Measurements from ENCODE around the gene EIF6. TPM values are rescaled to one million over a fixed set of nuclear protein-coding genes. Genes with fewer than 3 reads are reported as not detected.

The EIF6 gene
- total and polyA plus RNA-seq, 2 donors (not counting 1 experiment from before 2014, with no cell fraction given) = 74.1 to 81.2 TPM

DNA sequence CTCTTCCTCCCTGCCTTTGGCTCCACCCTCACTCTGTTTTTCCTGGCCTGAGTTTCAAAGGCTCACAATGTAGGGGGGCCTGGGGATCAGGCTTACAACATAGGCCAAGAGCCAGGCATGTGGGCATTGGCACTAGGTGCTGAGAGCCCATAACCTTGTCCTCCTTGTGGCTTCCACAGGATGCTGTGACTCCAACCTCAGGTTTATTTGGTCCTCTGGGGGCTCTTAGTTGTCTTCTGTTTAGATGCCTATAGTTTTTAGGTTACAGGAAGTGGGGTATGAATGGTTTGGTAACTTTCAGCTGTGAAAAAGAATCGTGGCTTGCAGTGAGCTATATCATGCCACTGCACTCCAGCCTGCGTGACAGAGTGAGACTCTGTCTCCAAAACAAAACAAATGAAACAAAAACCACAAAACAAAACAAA is 32.5 kb downstream of the EIF6 start:
- CTCF ChIA-PET = no interaction called here
- DNase-seq = peak; percentile 30
- peak; percentile 57 for ATAC-seq (ENCODE audit: low read depth)
- no peaks in the 10 kb centered on the region for H3K9me3 Mint-ChIP-seq (ENCODE audit: insufficient read depth)
- H3K27me3 ChIP-seq (replicated peaks in 1 of 4; ENCODE audit: control extremely low read depth in 1 of 4, control insufficient read depth in 3 of 4, insufficient read depth in 4 of 4, low read length in 3 of 4) = no peaks in the 10 kb centered on the region
- peak overlapping the region in 1 of 2 donors; percentile 55 for H3K27ac ChIP-seq (ENCODE audit: low read length in 2 of 2)
- H3K79me2 ChIP-seq (ENCODE audit: control insufficient read depth, insufficient read depth, low read length) = no peaks in the 10 kb centered on the region
- peak overlapping the region; percentile 83 for H3K27ac Mint-ChIP-seq
- peaks cover 23% of the 10 kb centered on the region for H3K4me1 Mint-ChIP-seq
- H3K27me3 Mint-ChIP-seq = no peaks in the 10 kb centered on the region
- H3K36me3 ChIP-seq (replicated peaks in 1 of 2; ENCODE audit: control extremely low read depth in 1 of 2, control insufficient read depth in 1 of 2, extremely low read depth in 1 of 2, insufficient read depth in 2 of 2, low read length in 1 of 2) = no peaks in the 10 kb centered on the region
- no CpG with 5 or more reads among the region's 2 CpGs for WGBS (ENCODE audit: insufficient coverage)
- intact Hi-C loops (cut with micrococcal nuclease) = no loop called here
- TF ChIP-seq EZH2 (IDR thresholded peaks at IDR 0.05; ENCODE audit: borderline replicate concordance, insufficient read depth, low read depth, low read length, poor library complexity, severe bottlenecking) = no peak
- TF ChIP-seq, protein P1, sequence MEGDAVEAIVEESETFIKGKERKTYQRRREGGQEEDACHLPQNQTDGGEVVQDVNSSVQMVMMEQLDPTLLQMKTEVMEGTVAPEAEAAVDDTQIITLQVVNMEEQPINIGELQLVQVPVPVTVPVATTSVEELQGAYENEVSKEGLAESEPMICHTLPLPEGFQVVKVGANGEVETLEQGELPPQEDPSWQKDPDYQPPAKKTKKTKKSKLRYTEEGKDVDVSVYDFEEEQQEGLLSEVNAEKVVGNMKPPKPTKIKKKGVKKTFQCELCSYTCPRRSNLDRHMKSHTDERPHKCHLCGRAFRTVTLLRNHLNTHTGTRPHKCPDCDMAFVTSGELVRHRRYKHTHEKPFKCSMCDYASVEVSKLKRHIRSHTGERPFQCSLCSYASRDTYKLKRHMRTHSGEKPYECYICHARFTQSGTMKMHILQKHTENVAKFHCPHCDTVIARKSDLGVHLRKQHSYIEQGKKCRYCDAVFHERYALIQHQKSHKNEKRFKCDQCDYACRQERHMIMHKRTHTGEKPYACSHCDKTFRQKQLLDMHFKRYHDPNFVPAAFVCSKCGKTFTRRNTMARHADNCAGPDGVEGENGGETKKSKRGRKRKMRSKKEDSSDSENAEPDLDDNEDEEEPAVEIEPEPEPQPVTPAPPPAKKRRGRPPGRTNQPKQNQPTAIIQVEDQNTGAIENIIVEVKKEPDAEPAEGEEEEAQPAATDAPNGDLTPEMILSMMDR (IDR thresholded peaks at IDR 0.05) = no peak
- H3K9me3 ChIP-seq (ENCODE audit: control extremely low read depth in 1 of 3, control insufficient read depth in 2 of 3, insufficient read depth in 1 of 3, low read length in 2 of 3) = no peaks in the 10 kb centered on the region
- H2AFZ ChIP-seq (ENCODE audit: insufficient read depth, low read depth, low read length, poor library complexity, severe bottlenecking) = peak overlapping the region; percentile 2
- H3K4me2 ChIP-seq (replicated peaks; ENCODE audit: low read depth, low read length, poor library complexity, severe bottlenecking) = peak overlapping the region; percentile 27
- no peaks in the 10 kb centered on the region for H4K20me1 ChIP-seq (ENCODE audit: control insufficient read depth, insufficient read depth, low read length, poor library complexity, severe bottlenecking)
- H3K4me3 Mint-ChIP-seq = no peak overlapping the region
- H3K4me3 ChIP-seq (ENCODE audit: control extremely low read depth in 1 of 5, extremely low read depth in 1 of 5, insufficient read depth in 1 of 5, low read depth in 2 of 5, low read length in 4 of 5) = no peak overlapping the region
- peaks cover 21 to 24% of the 10 kb centered on the region in 2 donors for H3K4me1 ChIP-seq (ENCODE audit: control insufficient read depth in 2 of 2, insufficient read depth in 2 of 2, low read length in 2 of 2)
- H3K9ac ChIP-seq (ENCODE audit: low read length) = no peak overlapping the region
- POLR2A ChIA-PET = no interaction called here

DNA sequence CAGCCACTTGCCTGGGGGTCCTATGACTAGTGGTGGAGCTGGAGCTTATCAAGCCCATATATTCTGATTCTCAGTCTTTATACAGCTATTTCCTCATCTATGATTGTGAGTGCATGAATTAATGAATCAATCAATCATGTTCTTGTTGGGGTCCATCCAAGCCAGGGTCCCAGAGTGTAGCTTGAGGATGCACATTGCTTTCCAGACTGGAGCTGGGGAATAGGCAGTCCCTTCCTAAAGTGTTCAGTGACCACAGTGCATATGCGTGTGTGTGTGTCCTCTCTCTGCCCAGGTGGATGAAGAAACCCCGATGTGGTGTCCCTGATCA is 33.0 kb downstream of the EIF6 start:
- CTCF ChIA-PET = no interaction called here
- Histone ChIP-seq H3K36me3 (replicated peaks in 1 of 2; ENCODE audit: control extremely low read depth in 1 of 2, control insufficient read depth in 1 of 2, extremely low read depth in 1 of 2, insufficient read depth in 2 of 2, low read length in 1 of 2) (no peaks in the 10 kb centered on the region), H2AFZ (ENCODE audit: insufficient read depth, low read depth, low read length, poor library complexity, severe bottlenecking) (no peak overlapping the region), H3K27ac (ENCODE audit: low read length in 2 of 2) (peak overlapping the region in 1 of 2 donors; percentile 55), H3K4me2 (replicated peaks; ENCODE audit: low read depth, low read length, poor library complexity, severe bottlenecking) (no peak overlapping the region), H3K79me2 (ENCODE audit: control insufficient read depth, insufficient read depth, low read length) (no peaks in the 10 kb centered on the region), H4K20me1 (ENCODE audit: control insufficient read depth, insufficient read depth, low read length, poor library complexity, severe bottlenecking) (no peaks in the 10 kb centered on the region), H3K27me3 (replicated peaks in 1 of 4; ENCODE audit: control extremely low read depth in 1 of 4, control insufficient read depth in 3 of 4, insufficient read depth in 4 of 4, low read length in 3 of 4) (no peaks in the 10 kb centered on the region), H3K9ac (ENCODE audit: low read length) (no peak overlapping the region), H3K4me1 (ENCODE audit: control insufficient read depth in 2 of 2, insufficient read depth in 2 of 2, low read length in 2 of 2) (peaks cover 21 to 24% of the 10 kb centered on the region in 2 donors), H3K9me3 (ENCODE audit: control extremely low read depth in 1 of 3, control insufficient read depth in 2 of 3, insufficient read depth in 1 of 3, low read length in 2 of 3) (no peaks in the 10 kb centered on the region), H3K4me3 (ENCODE audit: control extremely low read depth in 1 of 5, extremely low read depth in 1 of 5, insufficient read depth in 1 of 5, low read depth in 2 of 5, low read length in 4 of 5) (no peak overlapping the region)
- Mint-ChIP-seq H3K9me3 (ENCODE audit: insufficient read depth) (no peaks in the 10 kb centered on the region), H3K27ac (peak overlapping the region; percentile 83), H3K4me3 (no peak overlapping the region), H3K27me3 (no peaks in the 10 kb centered on the region), H3K4me1 (peaks cover 23% of the 10 kb centered on the region)
- POLR2A ChIA-PET = no interaction called here
- intact Hi-C loops (cut with micrococcal nuclease) = no loop called here
- 85% methylated on average over 2 of the region's 2 CpGs for WGBS (ENCODE audit: insufficient coverage)
- no peak for ATAC-seq (ENCODE audit: low read depth)
- DNase-seq = no peak
- no peak for TF ChIP-seq EZH2 (IDR thresholded peaks at IDR 0.05; ENCODE audit: borderline replicate concordance, insufficient read depth, low read depth, low read length, poor library complexity, severe bottlenecking)
- TF ChIP-seq, protein P1 (IDR thresholded peaks at IDR 0.05) = no peak

All from B cell (primary cell).